HCT116 (cell line): ENCODE measurements around the gene FGF11. TPM values are rescaled to one million over a fixed set of nuclear protein-coding genes. Genes with fewer than 3 reads are reported as not detected.
"Not testable (repeated sequence)": the region's sequence is repeated elsewhere in the genome, so short reads cannot be mapped to it uniquely, and the experiment has no call there.

Source experiments
- ATAC-seq: fragments of 200-7000 bp; cut with Tn5 transposase; 2 replicates; pipeline ENCODE4 v1.9.1; 2020; ENCODE audit warnings: mild to moderate bottlenecking, moderate library complexity
- BruUV-seq: library from RNA; stranded (reverse); fragments of 400-500 nt; replicated peaks from 2 replicates; lab custom pipeline; 2021; lab: Mats Ljungman, UMichigan
- CTCF ChIA-PET: fragments of 300-600 bp; sonication (Branson Sonifier 250); formaldehyde crosslinking; loops from one replicate; lab custom pipeline; 2021; ENCODE audit warnings: antibody characterized with exemption; lab: Charles Lee
- POLR2A ChIA-PET: fragments of 300-600, 350-600 bp; sonication (Branson Sonifier 250); formaldehyde crosslinking; loops from one replicate; lab custom pipeline; 2021; ENCODE audit warnings: antibody characterized with exemption; lab: Charles Lee
- RAD21 ChIA-PET, 2 experiments: fragments of 300-600 bp; sonication (Branson Sonifier 250); formaldehyde crosslinking; loops; one replicate each; lab custom pipeline; 2023; ENCODE audit warnings: low total read pairs in 2 of 2; ENCODE audit not compliant: uncharacterized antibody in 2 of 2, unreplicated experiment in 2 of 2, low non-redundant PET in 1 of 2; lab: Charles Lee
- DNase-seq: peaks from one replicate; pipeline ENCODE4 v3.0.0-alpha.2; 2010; ENCODE audit warnings: low read depth, low spot score
- H2AFZ ChIP-seq: fragments of 200-600 bp; shearing (Covaris generic), sonication (generic); 2 replicates; pipeline ENCODE4 v1.6.1; 2017; ENCODE audit warnings: low read depth, mixed run types, mixed read lengths, antibody characterized with exemption, low read length; ENCODE audit not compliant: poor library complexity, severe bottlenecking
- H3K27ac ChIP-seq: 2 replicates; pipeline ENCODE4 v1.5.1; 2012; ENCODE audit warnings: low read depth, low read length
- H3K27me3 ChIP-seq: fragments of 200-600 bp; sonication (generic); 2 replicates; pipeline ENCODE4 v1.6.1; 2016; ENCODE audit warnings: mixed run types, low read length, mixed read lengths; ENCODE audit not compliant: insufficient read depth
- H3K36me3 ChIP-seq, 2 experiments: fragments of 200-500 bp in 1 of 2; fragments of 200-600 bp in 1 of 2; sonication (Bioruptor generic) in 1 of 2; sonication (generic) in 1 of 2; 2 replicates each; pipeline versions ENCODE4 v1.5.1 to v1.6.1; 2014 to 2016; ENCODE audit warnings: low read length in 2 of 2, inconsistent platforms in 1 of 2, mixed read lengths in 1 of 2, mixed run types in 1 of 2; ENCODE audit not compliant: insufficient read depth in 2 of 2, control insufficient read depth in 1 of 2
- H3K4me1 ChIP-seq, 2 experiments: fragments of 200-600 bp in 1 of 2; sonication (generic) in 1 of 2; 2 replicates each; pipeline versions ENCODE4 v1.5.1 to v1.6.1; 2012 to 2017; ENCODE audit warnings: low read length in 2 of 2, inconsistent platforms in 1 of 2, mild to moderate bottlenecking in 1 of 2, mixed read lengths in 1 of 2, mixed run types in 1 of 2, moderate library complexity in 1 of 2; ENCODE audit not compliant: insufficient read depth in 2 of 2, control insufficient read depth in 1 of 2
- H3K4me2 ChIP-seq: fragments of 200-600 bp; sonication (generic); 2 replicates; pipeline ENCODE4 v1.6.1; 2017; ENCODE audit warnings: mixed run types, low read length, mixed read lengths
- H3K4me3 ChIP-seq, 2 experiments: fragments of 200-600 bp in 1 of 2; sonication (generic) in 1 of 2; replicated peaks in 1 of 2; 2 replicates each; pipeline ENCODE4 v1.5.1; 2011 to 2016; ENCODE audit warnings: low read length in 2 of 2, control low read depth in 1 of 2, low read depth in 1 of 2, mild to moderate bottlenecking in 1 of 2, mixed read lengths in 1 of 2, mixed run types in 1 of 2
- H3K79me2 ChIP-seq: fragments of 200-600 bp; sonication (generic); 2 replicates; pipeline ENCODE4 v1.6.1; 2017; ENCODE audit warnings: mild to moderate bottlenecking, mixed run types, low read length, moderate library complexity, mixed read lengths; ENCODE audit not compliant: insufficient read depth
- H3K9ac ChIP-seq: fragments of 200-600 bp; sonication (generic); 2 replicates; pipeline ENCODE4 v1.6.1; 2016; ENCODE audit warnings: low read length, mixed read lengths
- H3K9me2 ChIP-seq: fragments of 200-600 bp; sonication (generic), shearing (Covaris generic); 2 replicates; pipeline ENCODE4 v1.6.1; 2017; ENCODE audit warnings: mixed run types, mild to moderate bottlenecking, moderate library complexity; ENCODE audit not compliant: insufficient read depth
- H3K9me3 ChIP-seq, 2 experiments: fragments of 200-500 bp in 1 of 2; fragments of 200-600 bp in 1 of 2; sonication (Bioruptor generic) in 1 of 2; sonication (generic) in 1 of 2; 2 replicates each; pipeline ENCODE4 v1.6.1; 2014 to 2017; ENCODE audit warnings: low read length in 2 of 2, mixed read lengths in 2 of 2, inconsistent platforms in 1 of 2, low read depth in 1 of 2, mild to moderate bottlenecking in 1 of 2, mixed run types in 1 of 2, moderate library complexity in 1 of 2; ENCODE audit not compliant: control insufficient read depth in 1 of 2, insufficient read depth in 1 of 2
- H4K20me1 ChIP-seq: fragments of 200-600 bp; sonication (generic), shearing (Covaris generic); 2 replicates; pipeline ENCODE4 v1.6.1; 2017; ENCODE audit warnings: mixed run types, mild to moderate bottlenecking, moderate library complexity; ENCODE audit not compliant: insufficient read depth
- EGR1 ChIP-seq: IDR thresholded peaks from 2 replicates; pipeline ENCODE4 v1.6.1; 2012; ENCODE audit warnings: low read depth
- YY1 ChIP-seq: IDR thresholded peaks from 2 replicates; pipeline ENCODE4 v1.6.1; 2011; ENCODE audit warnings: low read length, low read depth, moderate library complexity, mild to moderate bottlenecking; ENCODE audit not compliant: insufficient replicate concordance; ENCODE audit errors: extremely low read depth
- intact Hi-C: fragments of 100-400 bp; cut with micrococcal nuclease; formaldehyde crosslinking; loops from 2 replicates; pipeline ENCODE4 v1.10.0; 2022
- total RNA-seq: library from RNA; stranded (reverse); gene quantifications from one replicate; pipeline ENCODE4 v1.2.1, GENCODE V29; 2021; ENCODE audit not compliant: unreplicated experiment
- TF ChIP-seq, protein P1 (sequence below): IDR thresholded peaks from 2 replicates; pipeline ENCODE4 v1.6.1; 2012; ENCODE audit warnings: low read depth
- TF ChIP-seq, protein P2 (sequence below): IDR thresholded peaks from 2 replicates; pipeline ENCODE4 v1.6.1; 2011; ENCODE audit warnings: mild to moderate bottlenecking, low read length, moderate library complexity; ENCODE audit not compliant: insufficient replicate concordance; ENCODE audit errors: extremely low read depth

FGF11 gene
- total RNA-seq, 1 experiment from 2014 or later: 6.1 TPM

DNA sequence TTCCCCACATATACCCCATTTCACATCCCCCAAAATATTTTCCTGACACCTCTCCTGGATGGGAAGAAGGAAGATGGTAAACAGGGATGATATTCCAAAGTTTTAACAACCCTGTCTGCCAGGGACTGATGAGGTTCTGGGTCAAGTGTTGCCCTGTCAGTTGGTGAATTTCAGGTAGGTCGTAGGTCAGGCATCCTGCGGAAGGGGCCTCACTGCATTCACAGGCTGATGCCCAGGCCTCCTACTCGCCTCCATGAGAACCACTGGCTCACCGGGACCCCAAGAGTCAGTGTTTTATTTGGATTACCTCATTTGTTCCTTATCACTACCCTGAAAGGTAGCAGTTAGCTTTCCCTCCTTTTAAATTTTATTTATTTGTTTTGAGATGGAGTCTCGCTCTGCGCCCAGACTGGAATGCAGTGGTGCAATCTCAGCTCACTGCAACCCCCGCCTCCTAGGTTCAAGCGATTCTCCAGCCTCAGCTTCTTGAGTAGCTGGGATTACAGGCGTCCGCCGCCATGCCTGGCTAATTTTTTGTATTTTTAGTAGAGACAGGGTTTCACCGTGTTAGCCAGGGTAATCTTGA is 29.6 kb downstream of the FGF11 start:
- Histone ChIP-seq H3K4me1 (peaks cover 0 to 5% of the 10 kb centered on the region in 2 experiments; a peak in 1 of 4 replicates), H3K27me3 (no peaks in the 10 kb centered on the region), H3K9me2 (no peaks in the 10 kb centered on the region), H3K36me3 (no peaks in the 10 kb centered on the region; a peak in 1 of 4 replicates), H3K9ac (no peak overlapping the region), H2AFZ (no peak overlapping the region), H3K4me2 (no peak overlapping the region), H3K27ac (no peak overlapping the region), H3K4me3 (no peak overlapping the region), H4K20me1 (no peaks in the 10 kb centered on the region), H3K79me2 (peaks cover 4% of the 10 kb centered on the region; the same call in 1 of the 2 replicates), H3K9me3 (no peaks in the 10 kb centered on the region)
- intact Hi-C loops: no loop called here
- no peak for ATAC-seq
- ChIA-PET POLR2A (no interaction called here), CTCF (no interaction called here), RAD21 (no interaction called here)
- no TSS peak for BruUV-seq
- TF ChIP-seq, protein P1, sequence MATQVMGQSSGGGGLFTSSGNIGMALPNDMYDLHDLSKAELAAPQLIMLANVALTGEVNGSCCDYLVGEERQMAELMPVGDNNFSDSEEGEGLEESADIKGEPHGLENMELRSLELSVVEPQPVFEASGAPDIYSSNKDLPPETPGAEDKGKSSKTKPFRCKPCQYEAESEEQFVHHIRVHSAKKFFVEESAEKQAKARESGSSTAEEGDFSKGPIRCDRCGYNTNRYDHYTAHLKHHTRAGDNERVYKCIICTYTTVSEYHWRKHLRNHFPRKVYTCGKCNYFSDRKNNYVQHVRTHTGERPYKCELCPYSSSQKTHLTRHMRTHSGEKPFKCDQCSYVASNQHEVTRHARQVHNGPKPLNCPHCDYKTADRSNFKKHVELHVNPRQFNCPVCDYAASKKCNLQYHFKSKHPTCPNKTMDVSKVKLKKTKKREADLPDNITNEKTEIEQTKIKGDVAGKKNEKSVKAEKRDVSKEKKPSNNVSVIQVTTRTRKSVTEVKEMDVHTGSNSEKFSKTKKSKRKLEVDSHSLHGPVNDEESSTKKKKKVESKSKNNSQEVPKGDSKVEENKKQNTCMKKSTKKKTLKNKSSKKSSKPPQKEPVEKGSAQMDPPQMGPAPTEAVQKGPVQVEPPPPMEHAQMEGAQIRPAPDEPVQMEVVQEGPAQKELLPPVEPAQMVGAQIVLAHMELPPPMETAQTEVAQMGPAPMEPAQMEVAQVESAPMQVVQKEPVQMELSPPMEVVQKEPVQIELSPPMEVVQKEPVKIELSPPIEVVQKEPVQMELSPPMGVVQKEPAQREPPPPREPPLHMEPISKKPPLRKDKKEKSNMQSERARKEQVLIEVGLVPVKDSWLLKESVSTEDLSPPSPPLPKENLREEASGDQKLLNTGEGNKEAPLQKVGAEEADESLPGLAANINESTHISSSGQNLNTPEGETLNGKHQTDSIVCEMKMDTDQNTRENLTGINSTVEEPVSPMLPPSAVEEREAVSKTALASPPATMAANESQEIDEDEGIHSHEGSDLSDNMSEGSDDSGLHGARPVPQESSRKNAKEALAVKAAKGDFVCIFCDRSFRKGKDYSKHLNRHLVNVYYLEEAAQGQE: no peak
- TF ChIP-seq EGR1: no peak
- TF ChIP-seq YY1: no peak
- TF ChIP-seq, protein P2, sequence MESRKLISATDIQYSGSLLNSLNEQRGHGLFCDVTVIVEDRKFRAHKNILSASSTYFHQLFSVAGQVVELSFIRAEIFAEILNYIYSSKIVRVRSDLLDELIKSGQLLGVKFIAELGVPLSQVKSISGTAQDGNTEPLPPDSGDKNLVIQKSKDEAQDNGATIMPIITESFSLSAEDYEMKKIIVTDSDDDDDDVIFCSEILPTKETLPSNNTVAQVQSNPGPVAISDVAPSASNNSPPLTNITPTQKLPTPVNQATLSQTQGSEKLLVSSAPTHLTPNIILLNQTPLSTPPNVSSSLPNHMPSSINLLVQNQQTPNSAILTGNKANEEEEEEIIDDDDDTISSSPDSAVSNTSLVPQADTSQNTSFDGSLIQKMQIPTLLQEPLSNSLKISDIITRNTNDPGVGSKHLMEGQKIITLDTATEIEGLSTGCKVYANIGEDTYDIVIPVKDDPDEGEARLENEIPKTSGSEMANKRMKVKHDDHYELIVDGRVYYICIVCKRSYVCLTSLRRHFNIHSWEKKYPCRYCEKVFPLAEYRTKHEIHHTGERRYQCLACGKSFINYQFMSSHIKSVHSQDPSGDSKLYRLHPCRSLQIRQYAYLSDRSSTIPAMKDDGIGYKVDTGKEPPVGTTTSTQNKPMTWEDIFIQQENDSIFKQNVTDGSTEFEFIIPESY: no peak
- no peak for DNase-seq

GRCh38 chr17:7469843-7470242 is 30.5 kb downstream of the FGF11 start:
- BruUV-seq, H3K27ac ChIP-seq, H3K27me3 ChIP-seq, H4K20me1 ChIP-seq, CTCF ChIA-PET, H2AFZ ChIP-seq, RAD21 ChIA-PET, H3K9me3 ChIP-seq, DNase-seq, H3K9me2 ChIP-seq, H3K4me1 ChIP-seq, H3K4me3 ChIP-seq, ATAC-seq, POLR2A ChIA-PET, H3K79me2 ChIP-seq, intact Hi-C loops, H3K9ac ChIP-seq, H3K36me3 ChIP-seq, H3K4me2 ChIP-seq: not testable (repeated sequence)

DNA sequence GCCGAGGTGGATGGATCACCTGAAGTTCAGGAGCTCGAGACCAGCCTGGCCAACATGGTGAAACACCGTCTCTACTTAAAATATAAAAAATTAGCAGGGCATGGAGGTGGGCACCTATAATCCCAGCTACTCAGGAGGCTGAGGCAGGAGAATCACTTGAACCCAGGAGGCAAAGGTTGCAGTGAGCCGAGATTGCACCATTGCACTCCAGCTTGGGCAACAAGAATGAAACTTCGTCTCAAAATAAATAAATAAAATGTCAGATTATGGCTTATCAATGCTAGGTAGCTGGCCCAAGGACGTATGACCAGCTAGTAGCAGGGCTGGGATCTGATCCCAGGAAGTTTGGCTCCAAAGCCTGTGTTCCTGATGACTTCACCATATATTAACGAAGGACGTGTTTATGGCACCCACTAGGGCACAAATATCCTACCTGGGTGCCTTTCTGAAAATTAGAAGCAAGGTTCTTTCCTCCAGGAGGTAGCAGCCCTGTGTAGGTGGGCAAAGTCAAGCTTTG is 31.2 kb downstream of the FGF11 start:
- H3K27ac ChIP-seq, DNase-seq, H2AFZ ChIP-seq, RAD21 ChIA-PET, BruUV-seq, H3K4me3 ChIP-seq, H3K27me3 ChIP-seq, ATAC-seq, H3K4me1 ChIP-seq, H3K79me2 ChIP-seq, H4K20me1 ChIP-seq, intact Hi-C loops, POLR2A ChIA-PET, H3K4me2 ChIP-seq, H3K9ac ChIP-seq, H3K36me3 ChIP-seq, CTCF ChIA-PET, H3K9me2 ChIP-seq, H3K9me3 ChIP-seq: not testable (repeated sequence)
